Neural cell (in vitro differentiated cells): ENCODE measurements around the gene TXNRD1. TPM values are rescaled to one million over a fixed set of nuclear protein-coding genes. Genes with fewer than 3 reads are reported as not detected.

Experiments
- H2AFZ ChIP-seq: fragments of 200-600, 300-800 bp; sonication (generic), shearing (Covaris generic); 2 replicates; pipeline ENCODE4 v1.6.0; 2014; ENCODE audit warnings: low read depth, mild to moderate bottlenecking, antibody characterized with exemption, low read length, moderate library complexity
- H3F3A ChIP-seq: fragments of 200-600 bp; shearing (Covaris generic); 2 replicates; pipeline ENCODE4 v1.6.1; 2016; ENCODE audit warnings: mild to moderate bottlenecking, moderate library complexity, mixed read lengths, antibody characterized with exemption, low read length; ENCODE audit not compliant: insufficient read depth, poor library complexity, severe bottlenecking
- H3K27ac ChIP-seq: fragments of 200-600, 300-800 bp; sonication (generic), shearing (Covaris generic); 2 replicates; pipeline ENCODE4 v1.5.1; 2014; ENCODE audit warnings: mild to moderate bottlenecking, low read length, moderate library complexity
- H3K27me3 ChIP-seq: fragments of 300-800, 200-600 bp; sonication (generic), shearing (Covaris generic); 2 replicates; pipeline ENCODE4 v1.6.0; 2014; ENCODE audit warnings: mild to moderate bottlenecking, low read depth, low read length, moderate library complexity; ENCODE audit not compliant: insufficient read depth
- H3K36me3 ChIP-seq: fragments of 300-800, 200-600 bp; sonication (generic), shearing (Covaris generic); 2 replicates; pipeline ENCODE4 v1.5.1; 2014; ENCODE audit warnings: mild to moderate bottlenecking, antibody characterized with exemption, low read length, moderate library complexity; ENCODE audit not compliant: insufficient read depth
- H3K4me2 ChIP-seq: fragments of 300-800, 200-600 bp; sonication (generic), shearing (Covaris generic); 2 replicates; pipeline ENCODE4 v1.6.0; 2014; ENCODE audit warnings: mild to moderate bottlenecking, low read length
- H3K4me3 ChIP-seq: fragments of 300-800, 200-600 bp; sonication (generic), shearing (Covaris generic); 2 replicates; pipeline ENCODE4 v1.5.1; 2014; ENCODE audit warnings: mild to moderate bottlenecking, low read length, moderate library complexity
- H3K79me2 ChIP-seq: fragments of 200-600 bp; shearing (Covaris generic); replicated peaks from 2 replicates; pipeline ENCODE4 v1.6.0; 2014; ENCODE audit warnings: mild to moderate bottlenecking, low read length, moderate library complexity; ENCODE audit not compliant: insufficient read depth
- H3K9ac ChIP-seq: fragments of 300-800, 200-600 bp; sonication (generic), shearing (Covaris generic); 2 replicates; pipeline ENCODE4 v1.6.1; 2016; ENCODE audit warnings: mild to moderate bottlenecking, low read length, mixed read lengths
- H3K9me2 ChIP-seq: fragments of 200-600 bp; shearing (Covaris generic); 2 replicates; pipeline ENCODE4 v1.6.1; 2016; ENCODE audit warnings: mild to moderate bottlenecking, low read length, mixed read lengths; ENCODE audit not compliant: insufficient read depth
- H3K9me3 ChIP-seq: fragments of 200-600, 300-800 bp; sonication (generic), shearing (Covaris generic); 2 replicates; pipeline ENCODE4 v1.6.1; 2016; ENCODE audit warnings: mild to moderate bottlenecking, mixed run types, low read length, moderate library complexity, mixed read lengths
- H4K20me1 ChIP-seq: fragments of 200-600 bp; shearing (Covaris generic); 2 replicates; pipeline ENCODE4 v1.6.1; 2016; ENCODE audit warnings: mild to moderate bottlenecking, mixed run types; ENCODE audit not compliant: insufficient read depth
- EP300 ChIP-seq: fragments of 450-650 bp; conservative IDR thresholded peaks from 2 replicates; pipeline ENCODE4 v1.6.1; 2014; ENCODE audit warnings: antibody characterized with exemption, mild to moderate bottlenecking, moderate library complexity; ENCODE audit not compliant: poor library complexity, severe bottlenecking
- EZH2 ChIP-seq: fragments of 200-600, 300-800 bp; shearing (Covaris generic), sonication (generic); IDR thresholded peaks from 2 replicates; pipeline ENCODE4 v1.6.1; 2014; ENCODE audit warnings: antibody characterized with exemption, low read length, borderline replicate concordance, mild to moderate bottlenecking; ENCODE audit not compliant: insufficient read depth, poor library complexity, severe bottlenecking
- MXI1 ChIP-seq: fragments of 450-650 bp; conservative IDR thresholded peaks from 2 replicates; pipeline ENCODE4 v1.6.1; 2014; ENCODE audit warnings: antibody characterized with exemption, mild to moderate bottlenecking; ENCODE audit not compliant: poor library complexity, severe bottlenecking
- POLR2AphosphoS5 ChIP-seq: IDR thresholded peaks from 2 replicates; pipeline ENCODE4 v1.6.1; 2012
- RAD21 ChIP-seq: fragments of 450-650 bp; conservative IDR thresholded peaks from 2 replicates; pipeline ENCODE4 v1.6.1; 2014; ENCODE audit warnings: antibody characterized with exemption, mild to moderate bottlenecking, moderate library complexity
- SMC3 ChIP-seq: fragments of 450-650 bp; conservative IDR thresholded peaks from 2 replicates; pipeline ENCODE4 v1.6.1; 2014; ENCODE audit warnings: antibody characterized with exemption, mild to moderate bottlenecking, moderate library complexity; ENCODE audit not compliant: poor library complexity
- TAF1 ChIP-seq: IDR thresholded peaks from 2 replicates; pipeline ENCODE4 v1.6.1; 2012; ENCODE audit warnings: low read depth
- polyA plus RNA-seq: library from polyadenylated mRNA; depleted of rRNA; stranded (reverse); fragments of >200 nt; gene quantifications from 2 replicates; pipeline ENCODE4 v1.2.3, GENCODE V29; 2014
- TF ChIP-seq, protein P1 (sequence below): IDR thresholded peaks from 2 replicates; pipeline ENCODE4 v1.6.1; 2012; ENCODE audit warnings: borderline replicate concordance
- TF ChIP-seq, protein P2 (sequence below): fragments of 450-650 bp; IDR thresholded peaks from 2 replicates; pipeline ENCODE4 v1.5.1; 2014; ENCODE audit warnings: antibody characterized with exemption, mild to moderate bottlenecking, moderate library complexity; ENCODE audit not compliant: poor library complexity, severe bottlenecking

TXNRD1 gene
- polyA plus RNA-seq, 1 donor from 2014 or later: 59.6 TPM

DNA sequence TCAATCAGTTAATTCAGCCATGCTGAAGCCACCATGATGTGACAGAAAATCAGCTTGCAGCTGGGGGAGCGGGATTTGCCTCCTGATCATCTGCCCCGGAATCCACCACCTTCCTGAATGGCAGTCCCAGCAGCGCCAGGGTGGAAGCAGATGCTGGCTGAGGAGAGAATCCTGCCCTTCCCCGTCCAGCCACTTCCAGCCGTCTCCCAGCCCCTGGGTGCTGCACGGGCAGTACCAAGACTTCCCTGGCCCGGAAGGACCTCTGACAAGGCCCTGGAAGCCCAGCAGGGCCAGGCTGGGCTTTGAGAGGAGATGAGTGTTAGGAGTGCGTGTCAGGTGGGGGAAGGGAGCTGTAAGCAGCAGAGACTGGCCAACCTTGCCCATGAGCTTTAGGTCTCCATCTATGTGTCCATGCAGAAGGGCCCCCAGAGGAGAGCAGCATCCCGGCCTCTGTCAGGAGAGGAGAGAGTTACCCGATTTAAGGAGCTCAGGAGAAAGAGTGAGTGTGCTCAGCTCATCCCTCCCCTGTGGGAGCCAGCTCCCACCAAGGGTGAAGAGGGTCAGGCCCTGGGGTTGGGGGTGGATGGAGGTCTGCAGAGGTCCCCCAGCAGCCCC is 157.2 kb downstream of the TXNRD1 start:
- Histone ChIP-seq H3K27ac (no peak overlapping the region), H4K20me1 (no peaks in the 10 kb centered on the region), H3K4me2 (no peak overlapping the region), H3K9me3 (no peaks in the 10 kb centered on the region), H3K36me3 (no peaks in the 10 kb centered on the region), H2AFZ (no peak overlapping the region), H3K27me3 (no peaks in the 10 kb centered on the region), H3K79me2 (no peaks in the 10 kb centered on the region), H3K9me2 (no peaks in the 10 kb centered on the region), H3K4me3 (no peak overlapping the region), H3K9ac (no peak overlapping the region), H3F3A (no peaks in the 10 kb centered on the region)
- TF ChIP-seq POLR2AphosphoS5 (no peak), EP300 (no peak), TAF1 (no peak), MXI1 (no peak), EZH2 (no peak), SMC3 (no peak), RAD21 (no peak)
- TF ChIP-seq, protein P1, sequence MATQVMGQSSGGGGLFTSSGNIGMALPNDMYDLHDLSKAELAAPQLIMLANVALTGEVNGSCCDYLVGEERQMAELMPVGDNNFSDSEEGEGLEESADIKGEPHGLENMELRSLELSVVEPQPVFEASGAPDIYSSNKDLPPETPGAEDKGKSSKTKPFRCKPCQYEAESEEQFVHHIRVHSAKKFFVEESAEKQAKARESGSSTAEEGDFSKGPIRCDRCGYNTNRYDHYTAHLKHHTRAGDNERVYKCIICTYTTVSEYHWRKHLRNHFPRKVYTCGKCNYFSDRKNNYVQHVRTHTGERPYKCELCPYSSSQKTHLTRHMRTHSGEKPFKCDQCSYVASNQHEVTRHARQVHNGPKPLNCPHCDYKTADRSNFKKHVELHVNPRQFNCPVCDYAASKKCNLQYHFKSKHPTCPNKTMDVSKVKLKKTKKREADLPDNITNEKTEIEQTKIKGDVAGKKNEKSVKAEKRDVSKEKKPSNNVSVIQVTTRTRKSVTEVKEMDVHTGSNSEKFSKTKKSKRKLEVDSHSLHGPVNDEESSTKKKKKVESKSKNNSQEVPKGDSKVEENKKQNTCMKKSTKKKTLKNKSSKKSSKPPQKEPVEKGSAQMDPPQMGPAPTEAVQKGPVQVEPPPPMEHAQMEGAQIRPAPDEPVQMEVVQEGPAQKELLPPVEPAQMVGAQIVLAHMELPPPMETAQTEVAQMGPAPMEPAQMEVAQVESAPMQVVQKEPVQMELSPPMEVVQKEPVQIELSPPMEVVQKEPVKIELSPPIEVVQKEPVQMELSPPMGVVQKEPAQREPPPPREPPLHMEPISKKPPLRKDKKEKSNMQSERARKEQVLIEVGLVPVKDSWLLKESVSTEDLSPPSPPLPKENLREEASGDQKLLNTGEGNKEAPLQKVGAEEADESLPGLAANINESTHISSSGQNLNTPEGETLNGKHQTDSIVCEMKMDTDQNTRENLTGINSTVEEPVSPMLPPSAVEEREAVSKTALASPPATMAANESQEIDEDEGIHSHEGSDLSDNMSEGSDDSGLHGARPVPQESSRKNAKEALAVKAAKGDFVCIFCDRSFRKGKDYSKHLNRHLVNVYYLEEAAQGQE: no peak
- TF ChIP-seq, protein P2, sequence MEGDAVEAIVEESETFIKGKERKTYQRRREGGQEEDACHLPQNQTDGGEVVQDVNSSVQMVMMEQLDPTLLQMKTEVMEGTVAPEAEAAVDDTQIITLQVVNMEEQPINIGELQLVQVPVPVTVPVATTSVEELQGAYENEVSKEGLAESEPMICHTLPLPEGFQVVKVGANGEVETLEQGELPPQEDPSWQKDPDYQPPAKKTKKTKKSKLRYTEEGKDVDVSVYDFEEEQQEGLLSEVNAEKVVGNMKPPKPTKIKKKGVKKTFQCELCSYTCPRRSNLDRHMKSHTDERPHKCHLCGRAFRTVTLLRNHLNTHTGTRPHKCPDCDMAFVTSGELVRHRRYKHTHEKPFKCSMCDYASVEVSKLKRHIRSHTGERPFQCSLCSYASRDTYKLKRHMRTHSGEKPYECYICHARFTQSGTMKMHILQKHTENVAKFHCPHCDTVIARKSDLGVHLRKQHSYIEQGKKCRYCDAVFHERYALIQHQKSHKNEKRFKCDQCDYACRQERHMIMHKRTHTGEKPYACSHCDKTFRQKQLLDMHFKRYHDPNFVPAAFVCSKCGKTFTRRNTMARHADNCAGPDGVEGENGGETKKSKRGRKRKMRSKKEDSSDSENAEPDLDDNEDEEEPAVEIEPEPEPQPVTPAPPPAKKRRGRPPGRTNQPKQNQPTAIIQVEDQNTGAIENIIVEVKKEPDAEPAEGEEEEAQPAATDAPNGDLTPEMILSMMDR: no peak

DNA sequence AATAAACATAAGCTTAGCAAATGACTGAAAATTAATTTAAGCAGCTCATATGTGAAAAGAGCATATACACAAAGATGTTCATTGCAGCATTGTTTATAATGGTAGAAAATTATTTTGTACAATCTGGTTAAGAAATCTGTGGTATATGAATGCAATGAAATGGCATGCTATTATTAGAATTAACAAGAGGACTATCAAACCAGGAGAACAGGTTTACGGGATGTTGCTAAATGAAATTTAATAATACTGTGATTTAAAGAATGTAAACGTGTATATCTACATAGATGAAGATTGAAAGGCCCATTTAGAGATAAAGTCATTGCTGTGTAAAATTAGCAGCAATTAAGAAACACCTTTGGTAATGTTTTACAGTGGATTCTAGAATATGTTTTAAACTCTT is 158.5 kb downstream of the TXNRD1 start:
- no peak overlapping the region for H3K4me2 ChIP-seq
- no peak overlapping the region for H3K27ac ChIP-seq
- no peak for TF ChIP-seq EP300
- no peak for TF ChIP-seq MXI1
- TF ChIP-seq SMC3: no peak
- no peak for TF ChIP-seq EZH2
- TF ChIP-seq, protein P2: no peak
- TF ChIP-seq, protein P1: no peak
- H3K79me2 ChIP-seq: no peaks in the 10 kb centered on the region
- H3K27me3 ChIP-seq: no peaks in the 10 kb centered on the region
- no peak overlapping the region for H3K9ac ChIP-seq
- H3K9me3 ChIP-seq: no peaks in the 10 kb centered on the region
- H3K36me3 ChIP-seq: no peaks in the 10 kb centered on the region
- no peaks in the 10 kb centered on the region for H3K9me2 ChIP-seq
- H3K4me3 ChIP-seq: no peak overlapping the region
- no peaks in the 10 kb centered on the region for H4K20me1 ChIP-seq
- no peak overlapping the region for H2AFZ ChIP-seq
- H3F3A ChIP-seq: no peaks in the 10 kb centered on the region
